ENCODE results near the gene CCDC12.
A peak's percentile ranks its signal among the peaks of the same experiment; 100 is the strongest.
"Not testable (repeated sequence)": the region's sequence is repeated elsewhere in the genome, so short reads cannot be mapped to it uniquely, and the experiment has no call there.

Gene CCDC12

DNA sequence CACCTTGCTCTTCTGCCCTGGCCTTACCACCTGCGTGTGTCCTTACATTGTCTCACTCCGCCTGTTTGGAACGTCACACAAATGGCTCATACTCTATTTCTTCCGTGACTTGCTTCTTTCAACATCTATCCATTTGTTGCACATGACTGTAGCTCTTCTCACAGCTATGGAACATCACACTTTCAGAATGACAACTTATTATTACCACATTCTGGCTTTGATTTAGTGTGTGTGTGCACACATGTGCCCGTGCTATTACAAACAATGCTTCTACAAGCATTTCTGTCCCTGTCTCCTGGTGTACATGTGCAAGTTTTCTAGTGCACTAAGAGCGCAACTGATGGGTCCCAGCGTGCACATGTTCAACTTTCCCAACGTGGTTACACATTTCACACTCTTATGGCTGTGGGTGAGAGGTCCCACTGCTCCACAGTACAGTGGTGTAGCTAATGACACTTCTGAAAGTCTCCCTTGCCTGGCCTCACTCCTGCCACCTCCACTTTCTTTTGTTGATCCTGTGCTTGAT, 61.2 kb downstream of the CCDC12 start:
- Histone ChIP-seq H3K27me3 (no peaks in the 10 kb centered on the region), H3K4me3 (no peak overlapping the region), H3K27ac (no peak overlapping the region), H3K4me1 (peaks cover 0 to 3% (median 0%) of the 10 kb centered on the region in 4 donors), H3K9me3 (no peaks in the 10 kb centered on the region), H3K36me3 (peaks cover 23 to 38% (median 33%) of the 10 kb centered on the region in 3 donors)
- TF ChIP-seq, protein P1, sequence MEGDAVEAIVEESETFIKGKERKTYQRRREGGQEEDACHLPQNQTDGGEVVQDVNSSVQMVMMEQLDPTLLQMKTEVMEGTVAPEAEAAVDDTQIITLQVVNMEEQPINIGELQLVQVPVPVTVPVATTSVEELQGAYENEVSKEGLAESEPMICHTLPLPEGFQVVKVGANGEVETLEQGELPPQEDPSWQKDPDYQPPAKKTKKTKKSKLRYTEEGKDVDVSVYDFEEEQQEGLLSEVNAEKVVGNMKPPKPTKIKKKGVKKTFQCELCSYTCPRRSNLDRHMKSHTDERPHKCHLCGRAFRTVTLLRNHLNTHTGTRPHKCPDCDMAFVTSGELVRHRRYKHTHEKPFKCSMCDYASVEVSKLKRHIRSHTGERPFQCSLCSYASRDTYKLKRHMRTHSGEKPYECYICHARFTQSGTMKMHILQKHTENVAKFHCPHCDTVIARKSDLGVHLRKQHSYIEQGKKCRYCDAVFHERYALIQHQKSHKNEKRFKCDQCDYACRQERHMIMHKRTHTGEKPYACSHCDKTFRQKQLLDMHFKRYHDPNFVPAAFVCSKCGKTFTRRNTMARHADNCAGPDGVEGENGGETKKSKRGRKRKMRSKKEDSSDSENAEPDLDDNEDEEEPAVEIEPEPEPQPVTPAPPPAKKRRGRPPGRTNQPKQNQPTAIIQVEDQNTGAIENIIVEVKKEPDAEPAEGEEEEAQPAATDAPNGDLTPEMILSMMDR (IDR thresholded peaks at IDR 0.05) = no peak
- peak in 1 of 2 donors; percentile 7 for DNase-seq
- intact Hi-C loops (cut with DNase I; ENCODE audit: low total_unique reads) = no loop called here

DNA sequence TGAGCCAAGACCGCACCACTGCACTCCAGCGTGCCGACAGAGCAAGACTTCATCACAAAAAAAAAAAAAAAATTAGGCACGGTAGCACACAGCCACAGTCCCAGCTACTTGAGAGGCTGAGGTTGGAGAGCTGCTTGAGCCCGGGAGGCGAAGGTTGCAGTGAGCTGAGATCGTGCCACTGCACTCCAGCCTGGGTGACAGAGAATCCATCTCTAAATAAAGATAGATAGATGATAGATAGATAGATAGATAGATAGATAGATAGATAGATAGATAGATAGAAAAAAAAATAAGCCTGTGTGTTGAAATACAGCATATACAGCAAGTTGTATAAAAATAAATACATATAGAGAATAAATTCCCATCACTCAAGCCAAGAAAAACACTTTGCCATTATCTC, 61.7 kb downstream of the CCDC12 start:
- TF ChIP-seq, protein P1 (IDR thresholded peaks at IDR 0.05) = no peak
- Histone ChIP-seq H3K9me3 (no peaks in the 10 kb centered on the region), H3K27me3 (no peaks in the 10 kb centered on the region), H3K4me1 (peaks cover 0 to 7% (median under 1%) of the 10 kb centered on the region in 4 donors), H3K4me3 (no peak overlapping the region), H3K36me3 (peaks cover 20 to 32% (median 28%) of the 10 kb centered on the region in 3 donors), H3K27ac (no peak overlapping the region)
- intact Hi-C loops (cut with DNase I; ENCODE audit: low total_unique reads) = no loop called here
- DNase-seq = no peak

DNA sequence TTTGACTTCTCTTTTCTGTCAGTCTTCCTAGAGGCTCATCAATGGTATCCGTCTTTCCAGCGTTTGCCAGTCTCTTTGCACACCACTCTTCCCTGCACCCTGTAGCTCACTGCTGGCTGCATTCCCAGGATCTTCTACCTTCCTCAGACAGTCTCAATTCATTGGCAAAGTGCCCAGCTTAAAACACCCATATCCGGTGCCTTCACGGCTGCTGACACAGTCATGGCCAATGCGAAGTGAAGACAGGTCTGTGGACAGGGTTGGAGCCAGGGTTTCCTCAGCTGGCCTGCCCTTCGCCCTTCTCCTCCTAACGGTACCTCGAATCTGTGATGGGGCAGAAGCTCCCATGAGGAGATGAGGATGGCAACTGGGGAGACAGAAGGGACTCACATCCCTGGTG, 62.9 kb downstream of the CCDC12 start:
- H3K27me3 ChIP-seq = no peaks in the 10 kb centered on the region
- DNase-seq = peak; percentile 17 to 64
- TF ChIP-seq, protein P1 (IDR thresholded peaks at IDR 0.05) = no peak
- H3K27ac ChIP-seq = no peak overlapping the region
- H3K4me1 ChIP-seq = peaks cover 6 to 19% (median 13%) of the 10 kb centered on the region in 4 donors
- H3K36me3 ChIP-seq = peaks cover 14 to 20% (median 16%) of the 10 kb centered on the region in 3 donors
- no peak overlapping the region for H3K4me3 ChIP-seq
- intact Hi-C loops (cut with DNase I; ENCODE audit: low total_unique reads) = no loop called here
- no peaks in the 10 kb centered on the region for H3K9me3 ChIP-seq

DNA sequence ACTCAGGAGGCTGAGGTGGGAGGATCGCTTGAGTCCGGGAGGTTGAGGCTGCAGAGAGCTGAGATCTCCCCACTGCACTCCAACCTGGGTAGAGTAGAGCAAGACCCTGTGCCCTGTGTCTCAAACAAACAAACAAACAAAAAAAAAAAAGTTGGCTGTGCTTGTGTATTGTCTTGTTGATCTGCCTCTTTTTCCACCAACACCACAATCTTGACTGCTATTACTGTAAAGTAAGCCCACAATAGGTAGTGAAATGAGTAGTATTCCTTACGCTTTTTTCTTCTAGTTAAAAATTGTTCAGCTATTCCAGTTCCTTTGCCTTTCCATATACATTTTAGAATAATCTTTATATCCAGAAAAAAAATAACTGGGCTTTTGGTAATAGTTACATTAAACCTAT, 63.6 kb downstream of the CCDC12 start:
- Histone ChIP-seq H3K27ac (no peak overlapping the region), H3K4me3 (no peak overlapping the region), H3K36me3 (peaks cover 9 to 14% (median 9%) of the 10 kb centered on the region in 3 donors), H3K9me3 (no peaks in the 10 kb centered on the region), H3K27me3 (no peaks in the 10 kb centered on the region), H3K4me1 (peaks cover 6 to 26% (median 19%) of the 10 kb centered on the region in 4 donors)
- intact Hi-C loops (cut with DNase I; ENCODE audit: low total_unique reads) = no loop called here
- TF ChIP-seq, protein P1 (IDR thresholded peaks at IDR 0.05) = no peak
- peak in 1 of 2 donors; percentile 10 for DNase-seq

DNA sequence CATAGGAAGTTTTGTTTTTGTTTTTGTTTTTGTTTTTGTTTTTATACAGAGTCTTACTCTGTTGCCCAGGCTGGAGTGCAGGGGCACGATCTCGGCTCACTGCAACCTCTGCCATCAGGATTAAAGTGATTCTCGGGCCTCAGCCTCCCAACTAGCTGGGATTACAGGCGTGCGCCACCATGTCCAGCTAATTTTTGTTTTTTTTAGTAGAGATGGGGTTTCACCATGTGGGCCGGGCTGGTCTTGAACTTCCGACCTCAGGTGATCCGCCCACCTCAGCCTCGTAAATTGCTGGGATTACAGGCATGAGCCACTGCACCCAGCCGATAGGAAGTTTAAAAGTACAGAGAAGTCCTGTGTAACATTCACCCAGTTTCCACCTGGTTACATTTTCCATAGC, 65.6 kb downstream of the CCDC12 start:
- intact Hi-C loops (cut with DNase I; ENCODE audit: low total_unique reads); H3K4me3 ChIP-seq; H3K27ac ChIP-seq; H3K27me3 ChIP-seq; H3K36me3 ChIP-seq; H3K9me3 ChIP-seq: not testable (repeated sequence)
- peaks cover 6 to 37% (median 23%) of the 10 kb centered on the region in 4 donors for H3K4me1 ChIP-seq
- peak; percentile 7 to 24 for DNase-seq

DNA sequence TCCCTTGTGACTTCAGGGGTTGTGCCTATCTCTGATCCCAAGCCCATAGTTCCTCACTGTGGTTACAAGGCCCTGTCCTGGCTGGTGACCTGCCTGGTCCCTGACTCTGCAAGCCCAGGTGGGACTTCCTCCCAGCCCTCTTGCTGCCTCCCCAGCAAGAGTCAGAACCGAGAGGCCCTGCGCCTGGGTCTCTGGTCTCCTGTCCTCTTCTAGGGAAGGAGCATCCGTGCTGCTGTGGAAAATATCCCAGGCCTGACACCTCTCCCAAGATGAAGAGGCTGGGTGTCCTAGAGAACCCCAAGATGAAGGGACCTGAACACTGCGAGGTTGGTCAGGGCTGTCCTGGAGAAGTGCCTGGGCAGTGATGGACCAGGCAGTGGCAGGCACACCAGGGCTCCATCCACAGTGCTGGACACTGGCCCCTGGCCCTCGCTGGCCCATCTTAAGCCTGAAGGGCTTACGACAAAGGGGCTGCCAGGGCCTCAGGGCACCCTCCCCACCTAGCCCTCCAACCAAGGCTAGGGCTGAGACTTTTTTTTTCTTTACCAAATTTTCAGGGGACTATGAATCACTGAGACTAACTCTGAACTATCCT, 66.3 kb downstream of the CCDC12 start:
- peak; percentile 19 to 61 for DNase-seq
- TF ChIP-seq, protein P1 (IDR thresholded peaks at IDR 0.05) = no peak
- no peaks in the 10 kb centered on the region for H3K27me3 ChIP-seq
- peaks cover 6 to 37% (median 23%) of the 10 kb centered on the region in 4 donors for H3K4me1 ChIP-seq
- intact Hi-C loops (cut with DNase I; ENCODE audit: low total_unique reads) = no loop called here
- no peaks in the 10 kb centered on the region for H3K36me3 ChIP-seq
- no peak overlapping the region for H3K4me3 ChIP-seq
- H3K9me3 ChIP-seq = no peaks in the 10 kb centered on the region
- no peak overlapping the region for H3K27ac ChIP-seq

Data from tibial artery (tissue), 4 donors.